SK-N-MC (cell line): Measurements from ENCODE around the gene GNG14.

Source experiments
- EZH2 ChIP-seq: fragments of 200-600 bp; sonication (generic); IDR thresholded peaks from one replicate; pipeline ENCODE4 v1.6.1; 2017; ENCODE audit warnings: antibody characterized with exemption
- POLR2AphosphoS5 ChIP-seq: IDR thresholded peaks from 2 replicates; pipeline ENCODE4 v1.6.1; 2012; ENCODE audit warnings: mild to moderate bottlenecking, low read depth, low read length, borderline replicate concordance

GRCh38 chr19:12647490-12648071 lies 40.2 kb upstream of the GNG14 start:
- no peak for TF ChIP-seq EZH2
- no peak for TF ChIP-seq POLR2AphosphoS5
